Measurements from ENCODE around the gene CFLAR.
"Not testable (repeated sequence)": the region's sequence is repeated elsewhere in the genome, so short reads cannot be mapped to it uniquely, and the experiment has no call there.

Gene CFLAR

GRCh38 chr2:201130524-201131186 is 14.7 kb downstream of the CFLAR start:
- no peak for TF ChIP-seq CTCF (IDR thresholded peaks at IDR 0.05; ENCODE audit: extremely low read depth, missing control alignments)
- DNase-seq (ENCODE audit: low spot score) = no peak

- no peak for DNase-seq (ENCODE audit: low spot score)
- no peak for TF ChIP-seq CTCF (IDR thresholded peaks at IDR 0.05; ENCODE audit: extremely low read depth, missing control alignments)
Observed at GRCh38 chr2:201132518-201132917, 16.6 kb downstream of the CFLAR start.

- DNase-seq (ENCODE audit: low spot score) = no peak
- TF ChIP-seq CTCF (IDR thresholded peaks at IDR 0.05; ENCODE audit: extremely low read depth, missing control alignments) = no peak
Observed at GRCh38 chr2:201135386-201135785, 19.4 kb downstream of the CFLAR start.

GRCh38 chr2:201136889-201137321 is 20.9 kb downstream of the CFLAR start:
- DNase-seq (ENCODE audit: low spot score) = no peak

GRCh38 chr2:201137505-201138400 is 21.8 kb downstream of the CFLAR start:
- TF ChIP-seq CTCF (IDR thresholded peaks at IDR 0.05; ENCODE audit: extremely low read depth, missing control alignments) = no peak
- no peak for DNase-seq (ENCODE audit: low spot score)

More at GRCh38 chr2:201136889-201137321, 20.9 kb downstream of the CFLAR start:
- no peak for TF ChIP-seq CTCF (IDR thresholded peaks at IDR 0.05; ENCODE audit: extremely low read depth, missing control alignments)

GRCh38 chr2:201138401-201138970 is 22.5 kb downstream of the CFLAR start:
- DNase-seq (ENCODE audit: low spot score) = no peak
- TF ChIP-seq CTCF (IDR thresholded peaks at IDR 0.05; ENCODE audit: extremely low read depth, missing control alignments) = no peak

- not testable (repeated sequence) for DNase-seq (ENCODE audit: low spot score)
Observed at GRCh38 chr2:201138986-201139781, 23.2 kb downstream of the CFLAR start.
